Measurements from ENCODE around the gene IER5. TPM values are rescaled to one million over a fixed set of nuclear protein-coding genes. Genes with fewer than 3 reads are reported as not detected.
A peak's percentile ranks its signal among the peaks of the same experiment; 100 is the strongest.
"Not testable (repeated sequence)": the region's sequence is repeated elsewhere in the genome, so short reads cannot be mapped to it uniquely, and the experiment has no call there.

IER5 gene
- total RNA-seq: 10 to 100 TPM in 1 of 4 donors, 1 to 10 TPM in 3; 6.3 to 10.7 (median 8.2) TPM

- peak; percentile 98 to 99 (median 99) for DNase-seq
- H3K4me3 ChIP-seq: peak within 1 kb of the TSS; percentile 80 to 95 (median 88)
- H3K9me3 ChIP-seq: no peaks in the 10 kb centered on the region
- no peaks in the 10 kb centered on the region for H3K36me3 ChIP-seq
- TF ChIP-seq POLR2A (IDR thresholded peaks at IDR 0.05): peak; percentile 100
- TF ChIP-seq, protein P1, sequence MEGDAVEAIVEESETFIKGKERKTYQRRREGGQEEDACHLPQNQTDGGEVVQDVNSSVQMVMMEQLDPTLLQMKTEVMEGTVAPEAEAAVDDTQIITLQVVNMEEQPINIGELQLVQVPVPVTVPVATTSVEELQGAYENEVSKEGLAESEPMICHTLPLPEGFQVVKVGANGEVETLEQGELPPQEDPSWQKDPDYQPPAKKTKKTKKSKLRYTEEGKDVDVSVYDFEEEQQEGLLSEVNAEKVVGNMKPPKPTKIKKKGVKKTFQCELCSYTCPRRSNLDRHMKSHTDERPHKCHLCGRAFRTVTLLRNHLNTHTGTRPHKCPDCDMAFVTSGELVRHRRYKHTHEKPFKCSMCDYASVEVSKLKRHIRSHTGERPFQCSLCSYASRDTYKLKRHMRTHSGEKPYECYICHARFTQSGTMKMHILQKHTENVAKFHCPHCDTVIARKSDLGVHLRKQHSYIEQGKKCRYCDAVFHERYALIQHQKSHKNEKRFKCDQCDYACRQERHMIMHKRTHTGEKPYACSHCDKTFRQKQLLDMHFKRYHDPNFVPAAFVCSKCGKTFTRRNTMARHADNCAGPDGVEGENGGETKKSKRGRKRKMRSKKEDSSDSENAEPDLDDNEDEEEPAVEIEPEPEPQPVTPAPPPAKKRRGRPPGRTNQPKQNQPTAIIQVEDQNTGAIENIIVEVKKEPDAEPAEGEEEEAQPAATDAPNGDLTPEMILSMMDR (IDR thresholded peaks at IDR 0.05): peak in 2 of 6 experiments; percentile 2 to 6
- peaks cover 0 to 24% (median 9%) of the 10 kb centered on the region in 4 donors for H3K4me1 ChIP-seq
- H3K27ac ChIP-seq: peak within 1 kb of the TSS; percentile 92 to 99 (median 96)
- no peaks in the 10 kb centered on the region for H3K27me3 ChIP-seq
Observed at GRCh38 chr1:181088079-181089016, at the start of gene IER5. TSS of gene IER5 (plus strand) at chr1:181088700. CDS start at chr1:181088903, 203 bp downstream.

DNA sequence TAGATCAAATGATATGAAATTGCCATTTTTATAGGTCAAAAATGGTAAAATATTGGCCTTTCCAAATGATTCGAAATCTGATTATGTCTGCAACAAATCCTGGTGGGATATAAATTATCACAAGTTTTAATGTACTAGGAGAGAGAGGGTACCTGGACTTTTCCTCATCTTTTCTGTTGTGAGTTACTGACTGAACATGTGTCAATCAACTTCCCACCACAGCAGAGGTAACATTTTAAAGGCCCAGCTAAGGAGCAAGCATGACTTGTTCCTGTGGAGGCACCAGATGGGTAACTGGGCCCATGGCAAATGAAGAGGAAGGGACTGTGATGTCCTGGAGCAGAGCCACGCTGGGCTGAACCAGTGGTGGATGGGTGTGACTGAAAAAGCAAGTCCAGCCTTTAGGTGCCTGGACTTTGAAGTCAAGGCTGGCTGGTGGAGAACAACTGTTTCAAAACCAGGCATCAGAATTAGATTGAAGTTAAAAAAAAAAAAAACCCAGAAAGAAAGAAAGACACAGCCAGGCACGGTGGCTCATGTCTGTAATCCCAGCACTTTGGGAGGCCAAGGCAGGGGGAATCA lies 48.1 kb upstream of the IER5 start:
- Histone ChIP-seq H3K4me3 (no peak overlapping the region), H3K4me1 (peaks cover 0 to 51% (median 3%) of the 10 kb centered on the region in 4 donors)
- DNase-seq: peak in 2 of 3 donors; percentile 59 to 68

DNA sequence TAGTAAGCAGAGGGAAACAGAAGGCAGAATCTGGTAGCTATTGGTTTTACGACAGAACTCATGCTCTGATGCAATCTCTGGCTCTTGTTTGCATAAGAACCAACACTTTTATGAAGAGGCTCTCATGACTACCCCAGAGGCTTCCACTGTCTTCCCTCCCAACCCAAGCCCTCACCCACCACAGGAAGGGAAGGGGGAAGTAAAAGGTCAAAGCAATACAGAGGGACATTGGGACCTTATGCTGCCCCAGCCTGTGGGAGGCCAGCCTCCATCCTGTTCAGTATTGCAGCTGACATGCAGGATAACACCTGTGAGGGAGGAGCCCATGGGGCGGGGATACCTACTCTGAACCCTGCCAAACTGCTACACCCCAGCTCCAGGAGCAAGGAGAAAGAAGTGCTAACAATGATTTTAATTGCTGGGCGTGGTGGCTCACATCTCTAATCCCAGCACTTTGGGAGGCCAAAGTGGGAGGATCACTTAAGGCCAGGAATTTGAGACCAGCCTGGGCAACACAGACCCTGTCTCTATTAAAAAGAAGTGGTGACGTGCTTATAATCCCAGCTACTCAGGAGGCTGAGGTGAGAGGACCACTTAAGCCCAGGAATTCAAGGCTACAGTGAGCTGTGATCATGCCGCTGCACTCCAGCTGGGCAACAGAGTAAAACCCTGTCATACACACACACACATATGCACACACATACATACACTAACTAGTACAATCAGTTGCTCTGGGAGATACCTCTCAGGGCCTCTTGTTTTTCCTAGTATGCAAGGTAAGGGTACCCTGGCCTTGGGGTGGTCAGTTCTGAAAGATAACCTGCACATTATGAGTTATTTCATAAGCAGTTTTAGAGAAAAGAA lies 45.2 kb upstream of the IER5 start:
- Histone ChIP-seq H3K27ac (peak overlapping the region in 1 of 4 donors; percentile 44), H3K27me3 (no peaks in the 10 kb centered on the region), H3K36me3 (peaks cover 0 to 7% (median 0%) of the 10 kb centered on the region in 3 donors), H3K4me3 (no peak overlapping the region), H3K9me3 (no peaks in the 10 kb centered on the region), H3K4me1 (peaks cover 0 to 34% (median 2%) of the 10 kb centered on the region in 4 donors)
- peak in 2 of 3 donors; percentile 54 to 63 for DNase-seq
- TF ChIP-seq, protein P1 (IDR thresholded peaks at IDR 0.05): no peak
- no peak for TF ChIP-seq POLR2A (IDR thresholded peaks at IDR 0.05)

More for the DNA sequence above, 48.1 kb upstream of the IER5 start:
- no peaks in the 10 kb centered on the region for H3K9me3 ChIP-seq
- no peak overlapping the region for H3K27ac ChIP-seq
- no peak for TF ChIP-seq POLR2A (IDR thresholded peaks at IDR 0.05)
- TF ChIP-seq, protein P1 (IDR thresholded peaks at IDR 0.05): no peak
- peaks cover 0 to 7% (median 0%) of the 10 kb centered on the region in 3 donors for H3K36me3 ChIP-seq
- no peaks in the 10 kb centered on the region for H3K27me3 ChIP-seq

DNA sequence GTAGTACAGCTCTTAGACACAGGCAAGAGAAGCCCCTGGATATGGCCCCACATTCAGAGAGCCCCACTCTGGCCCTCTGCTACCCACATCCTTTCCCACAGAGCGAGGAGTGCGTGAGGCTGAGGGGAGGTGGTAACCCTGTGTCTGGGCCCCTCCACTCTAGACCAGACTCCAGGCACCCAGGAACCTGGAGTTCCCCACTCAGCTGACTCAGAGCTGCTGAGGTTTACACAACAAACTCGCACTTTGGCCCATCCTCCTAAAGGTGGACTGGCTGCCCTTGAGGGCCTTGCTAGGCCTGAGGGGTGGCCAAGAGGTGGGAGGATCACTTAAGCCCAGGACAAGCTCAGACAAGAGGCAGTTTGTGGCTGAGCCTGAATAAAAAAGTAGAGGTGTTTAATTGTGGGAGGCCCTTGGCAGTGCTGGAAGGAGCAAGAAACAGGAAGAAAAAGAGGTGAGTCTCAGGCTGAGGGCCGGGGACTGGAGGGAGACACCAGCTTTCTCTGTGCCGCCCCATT lies 44.0 kb upstream of the IER5 start:
- peak overlapping the region in 1 of 4 donors; percentile 59 for H3K27ac ChIP-seq

DNA sequence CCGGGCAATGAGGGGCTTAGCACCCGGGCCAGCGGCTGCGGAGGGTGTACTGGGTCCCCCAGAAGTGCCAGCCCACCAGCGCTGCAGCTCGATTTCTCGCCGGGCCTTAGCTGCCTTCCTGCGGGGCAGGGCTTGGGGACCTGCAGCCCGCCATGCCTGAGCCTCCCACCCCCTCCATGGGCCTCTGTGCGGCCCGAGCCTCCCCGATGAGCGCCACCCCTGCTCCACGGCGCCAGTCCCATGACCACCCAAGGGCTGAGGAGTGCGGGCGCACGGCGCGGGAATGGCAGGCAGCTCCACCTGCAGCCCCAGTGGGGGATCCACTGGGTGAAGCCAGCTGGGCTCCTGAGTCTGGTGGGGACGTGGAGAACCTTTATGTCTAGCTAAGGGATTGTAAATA lies 42.6 kb upstream of the IER5 start:
- peaks cover 0 to 26% (median 2%) of the 10 kb centered on the region in 4 donors for H3K4me1 ChIP-seq
- not testable (repeated sequence) for H3K4me3 ChIP-seq, H3K9me3 ChIP-seq, H3K36me3 ChIP-seq, H3K27me3 ChIP-seq, H3K27ac ChIP-seq, DNase-seq

More for the DNA sequence above, 44.0 kb upstream of the IER5 start:
- peak in 2 of 3 donors; percentile 63 to 79 for DNase-seq
- Histone ChIP-seq H3K4me1 (peaks cover 0 to 34% (median 2%) of the 10 kb centered on the region in 4 donors), H3K4me3 (no peak overlapping the region), H3K9me3 (no peaks in the 10 kb centered on the region), H3K36me3 (no peaks in the 10 kb centered on the region), H3K27me3 (no peaks in the 10 kb centered on the region)
- TF ChIP-seq, protein P1 (IDR thresholded peaks at IDR 0.05): no peak
- no peak for TF ChIP-seq POLR2A (IDR thresholded peaks at IDR 0.05)

All from Peyer's patch (tissue), 4 donors.